HG03460 (cell line): ENCODE measurements around the gene SIM1.
A peak's percentile ranks its signal among the peaks of the same experiment; 100 is the strongest.

Experiments used
- ATAC-seq: cut with Tn5 transposase; IDR thresholded peaks from one replicate; pipeline ENCODE4 v1.9.1; 2021; ENCODE audit not compliant: unreplicated experiment

Gene SIM1

GRCh38 chr6:100457311-100457990 is 7.3 kb downstream of the SIM1 start:
- no peak for ATAC-seq

- no peak for ATAC-seq
Observed at GRCh38 chr6:100456908-100457235, 7.8 kb downstream of the SIM1 start.

- ATAC-seq: no peak
Observed at GRCh38 chr6:100456141-100456907, 8.4 kb downstream of the SIM1 start.

GRCh38 chr6:100455230-100456124 is 9.2 kb downstream of the SIM1 start:
- ATAC-seq: peak; percentile 59

- no peak for ATAC-seq
Observed at GRCh38 chr6:100454551-100455229, 10.0 kb downstream of the SIM1 start.

- ATAC-seq: no peak
Observed at GRCh38 chr6:100453701-100454521, 10.8 kb downstream of the SIM1 start.

GRCh38 chr6:100452998-100453397 is 11.7 kb downstream of the SIM1 start:
- no peak for ATAC-seq

GRCh38 chr6:100451577-100451976 is 13.1 kb downstream of the SIM1 start:
- ATAC-seq: no peak

GRCh38 chr6:100449239-100449691 is 15.5 kb downstream of the SIM1 start:
- no peak for ATAC-seq

GRCh38 chr6:100447900-100448748 is 16.6 kb downstream of the SIM1 start:
- no peak for ATAC-seq

- no peak for ATAC-seq
Observed at GRCh38 chr6:100447081-100447899, 17.4 kb downstream of the SIM1 start.

- ATAC-seq: peak; percentile 69
Observed at GRCh38 chr6:100446115-100447080, 18.3 kb downstream of the SIM1 start.

- no peak for ATAC-seq
Observed at GRCh38 chr6:100445512-100445911, 19.2 kb downstream of the SIM1 start.

- no peak for ATAC-seq
Observed at GRCh38 chr6:100440935-100441334, 23.8 kb downstream of the SIM1 start.

- no peak for ATAC-seq
Observed at GRCh38 chr6:100435299-100435698, 29.4 kb downstream of the SIM1 start.

- ATAC-seq: no peak
Observed at GRCh38 chr6:100433726-100434435, 30.8 kb downstream of the SIM1 start.

- no peak for ATAC-seq
Observed at GRCh38 chr6:100432136-100432535, 32.6 kb downstream of the SIM1 start.
